Spleen (tissue), 7 donors: ENCODE results near the gene VSIG8.

Experiments
- POLR2A ChIP-seq, 3 donors: fragments of 450-650 bp; IDR thresholded peaks; one replicate each; pipeline ENCODE4 v1.5.1; 2017; ENCODE audit warnings: antibody characterized with exemption in 3 of 3, mild to moderate bottlenecking in 1 of 3
- POLR2AphosphoS5 ChIP-seq, 3 donors: sonication (generic); formaldehyde crosslinking; IDR thresholded peaks; one replicate each; pipeline ENCODE4 v1.5.1; 2017; ENCODE audit warnings: antibody characterized with exemption in 3 of 3
- TF ChIP-seq, protein P1 (sequence below), 11 experiments: fragments of 200-600 bp in 7 of 11; fragments of 450-650 bp in 4 of 11; sonication (generic) in 4 of 11; IDR thresholded peaks in 8 of 11; conservative IDR thresholded peaks in 3 of 11; 1 replicate in 7 of 11; 2 replicates in 4 of 11; pipeline versions ENCODE4 v1.4.0 to v1.8.0; 2016 to 2021; ENCODE audit warnings: antibody characterized with exemption in 11 of 11, inconsistent platforms in 4 of 11, mild to moderate bottlenecking in 1 of 11
- donor health status: DM: no; HTN: no; CAD: no; lungs with moderate emphysema.
- donor health status: DM: no; HTN: no; CAD: no.
- donor health status: DM: no; HTN: no; CAD: no.

DNA sequence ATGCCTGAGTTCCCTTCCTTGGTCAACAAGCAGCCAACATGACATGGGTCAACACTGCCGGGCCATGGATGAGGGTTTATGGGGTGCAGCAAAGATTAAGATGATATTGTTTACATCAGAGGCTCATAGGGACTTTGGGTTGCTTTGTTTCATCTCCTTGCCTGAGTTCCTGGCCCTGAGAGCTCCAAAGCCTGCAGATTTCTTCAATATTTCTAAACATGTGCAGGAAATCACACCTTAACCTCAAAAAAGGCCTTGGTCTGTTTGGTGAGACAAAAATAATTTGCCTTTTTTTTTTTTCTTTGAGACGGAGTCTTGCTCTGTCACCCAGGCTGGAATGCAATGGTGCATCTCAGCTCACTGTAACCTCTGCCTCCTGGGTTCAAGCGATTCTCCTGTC is 34.9 kb downstream of the VSIG8 start:
- TF ChIP-seq POLR2A (IDR thresholded peaks at IDR 0.05) (no peak), POLR2AphosphoS5 (IDR thresholded peaks at IDR 0.05) (no peak)
- TF ChIP-seq, protein P1, sequence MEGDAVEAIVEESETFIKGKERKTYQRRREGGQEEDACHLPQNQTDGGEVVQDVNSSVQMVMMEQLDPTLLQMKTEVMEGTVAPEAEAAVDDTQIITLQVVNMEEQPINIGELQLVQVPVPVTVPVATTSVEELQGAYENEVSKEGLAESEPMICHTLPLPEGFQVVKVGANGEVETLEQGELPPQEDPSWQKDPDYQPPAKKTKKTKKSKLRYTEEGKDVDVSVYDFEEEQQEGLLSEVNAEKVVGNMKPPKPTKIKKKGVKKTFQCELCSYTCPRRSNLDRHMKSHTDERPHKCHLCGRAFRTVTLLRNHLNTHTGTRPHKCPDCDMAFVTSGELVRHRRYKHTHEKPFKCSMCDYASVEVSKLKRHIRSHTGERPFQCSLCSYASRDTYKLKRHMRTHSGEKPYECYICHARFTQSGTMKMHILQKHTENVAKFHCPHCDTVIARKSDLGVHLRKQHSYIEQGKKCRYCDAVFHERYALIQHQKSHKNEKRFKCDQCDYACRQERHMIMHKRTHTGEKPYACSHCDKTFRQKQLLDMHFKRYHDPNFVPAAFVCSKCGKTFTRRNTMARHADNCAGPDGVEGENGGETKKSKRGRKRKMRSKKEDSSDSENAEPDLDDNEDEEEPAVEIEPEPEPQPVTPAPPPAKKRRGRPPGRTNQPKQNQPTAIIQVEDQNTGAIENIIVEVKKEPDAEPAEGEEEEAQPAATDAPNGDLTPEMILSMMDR (IDR thresholded peaks at IDR 0.05 in 8 of 11, conservative IDR thresholded peaks at IDR 0.05 in 3 of 11) = no peak
